GM21381 (cell line): Measurements from ENCODE around the gene RAB29.
"Not testable (repeated sequence)": the region's sequence is repeated elsewhere in the genome, so short reads cannot be mapped to it uniquely, and the experiment has no call there.

Experiments used
- ATAC-seq: cut with Tn5 transposase; IDR thresholded peaks from one replicate; pipeline ENCODE4 v1.9.1; 2021; ENCODE audit warnings: mild to moderate bottlenecking, moderate library complexity; ENCODE audit not compliant: unreplicated experiment

Gene RAB29

DNA sequence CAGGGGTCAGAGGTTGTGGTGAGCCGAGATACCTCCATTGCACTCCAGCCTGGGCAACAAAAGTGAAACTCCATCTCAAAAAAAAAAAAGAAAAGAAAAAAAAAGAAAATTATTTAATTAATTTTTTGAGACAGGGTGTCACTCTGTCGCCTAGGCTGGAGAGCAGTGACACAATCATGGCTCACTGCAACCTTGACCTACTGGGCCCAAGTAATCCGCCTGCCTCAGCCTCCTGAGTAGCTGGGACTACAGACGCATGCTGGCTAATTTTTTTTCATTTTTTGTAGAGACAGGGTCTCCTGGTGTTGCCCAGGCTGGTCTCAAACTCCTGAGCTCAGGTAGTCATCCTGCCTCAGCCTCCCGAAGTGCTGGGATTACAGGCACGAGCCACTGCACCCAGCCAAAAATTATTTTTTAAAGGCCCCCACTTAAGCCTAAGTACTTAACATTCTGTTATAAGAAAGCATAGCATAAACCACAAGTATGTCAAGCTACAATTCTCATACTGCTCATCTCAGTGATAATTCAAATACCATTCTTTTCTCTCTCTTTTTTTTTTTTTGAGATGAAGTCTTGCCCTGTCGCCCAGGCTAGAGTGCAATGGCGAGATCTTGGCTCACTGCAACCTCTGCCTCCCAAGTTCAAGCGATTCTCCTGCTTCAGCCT, 45.2 kb downstream of the RAB29 start:
- ATAC-seq, result no peak

DNA sequence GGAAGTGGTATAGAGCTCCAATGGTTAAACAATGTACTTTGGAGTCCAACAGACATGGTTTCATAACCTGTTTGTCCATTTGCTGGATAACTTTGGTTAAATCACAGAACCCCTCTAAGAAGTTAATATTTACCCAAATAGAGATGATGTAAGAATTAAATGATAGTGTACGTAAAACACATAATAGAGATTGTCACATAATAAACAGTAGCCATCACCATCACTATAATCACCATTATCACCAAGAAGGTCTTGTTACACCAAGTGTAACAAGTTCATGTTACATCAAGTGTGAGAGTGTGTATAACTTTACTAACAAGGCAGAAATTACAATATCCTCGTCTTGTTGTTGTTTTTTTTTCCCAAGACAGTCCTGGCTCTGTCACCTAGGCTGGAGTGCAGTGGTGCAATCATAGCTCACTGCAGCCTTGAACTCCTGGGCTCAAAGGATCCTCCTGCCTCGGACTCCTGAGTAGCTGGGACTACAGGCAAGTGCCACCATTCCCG, 48.6 kb downstream of the RAB29 start:
- ATAC-seq, result no peak

DNA sequence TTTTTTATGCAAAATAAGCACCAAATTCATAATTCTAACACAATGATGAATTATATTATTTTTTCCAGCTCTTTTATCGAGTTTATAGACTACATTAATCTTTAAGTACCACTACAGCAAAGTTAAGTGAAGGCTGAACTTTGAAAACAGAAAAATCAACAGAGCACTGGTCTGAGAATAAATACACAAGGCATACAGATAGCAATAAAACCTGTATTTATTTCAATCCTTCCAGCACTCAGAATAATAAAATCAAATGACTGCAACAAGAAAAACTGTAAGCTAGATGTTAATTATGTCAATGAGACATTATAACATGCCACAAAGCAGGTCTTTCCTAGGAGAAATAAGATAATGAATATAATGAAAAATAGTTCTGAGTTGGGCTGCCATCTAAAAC, 49.8 kb downstream of the RAB29 start:
- no peak for ATAC-seq

DNA sequence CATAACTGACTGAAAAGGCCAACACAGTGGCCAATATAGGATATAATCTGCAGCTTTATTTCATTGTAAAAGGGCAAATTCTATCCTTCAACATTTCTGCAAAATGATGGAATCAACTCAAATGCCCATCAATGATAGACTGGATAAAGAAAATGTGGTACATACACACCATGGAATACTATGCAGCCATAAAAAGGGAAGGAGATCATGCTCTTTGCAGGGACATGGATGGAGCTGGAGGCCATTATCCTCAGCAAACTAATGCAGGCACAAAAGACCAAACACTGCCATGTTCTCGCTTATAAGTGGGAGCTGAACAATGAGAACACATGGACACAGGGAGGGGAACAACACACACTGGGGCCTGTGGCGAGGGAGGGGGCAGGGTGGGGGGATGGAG, 54.5 kb downstream of the RAB29 start:
- ATAC-seq, result not testable (repeated sequence)

DNA sequence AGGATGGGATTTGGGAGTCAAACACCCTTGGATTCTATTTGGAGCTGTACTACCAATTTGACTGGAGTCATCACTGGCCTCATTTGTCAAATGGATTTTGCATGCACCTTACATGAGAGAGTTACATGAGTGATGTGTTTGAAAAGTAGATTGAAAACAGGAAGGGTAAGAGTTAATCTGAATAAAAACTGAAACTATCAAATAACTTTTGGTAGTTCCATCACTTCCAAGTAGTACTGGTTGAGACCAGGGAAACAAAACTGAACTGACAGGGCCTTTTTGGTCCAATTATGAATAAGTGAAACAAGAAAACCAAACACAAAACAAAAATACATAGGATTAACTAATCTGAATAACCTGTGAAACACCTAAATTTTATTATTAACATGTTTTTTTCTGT, 55.5 kb downstream of the RAB29 start:
- no peak for ATAC-seq

DNA sequence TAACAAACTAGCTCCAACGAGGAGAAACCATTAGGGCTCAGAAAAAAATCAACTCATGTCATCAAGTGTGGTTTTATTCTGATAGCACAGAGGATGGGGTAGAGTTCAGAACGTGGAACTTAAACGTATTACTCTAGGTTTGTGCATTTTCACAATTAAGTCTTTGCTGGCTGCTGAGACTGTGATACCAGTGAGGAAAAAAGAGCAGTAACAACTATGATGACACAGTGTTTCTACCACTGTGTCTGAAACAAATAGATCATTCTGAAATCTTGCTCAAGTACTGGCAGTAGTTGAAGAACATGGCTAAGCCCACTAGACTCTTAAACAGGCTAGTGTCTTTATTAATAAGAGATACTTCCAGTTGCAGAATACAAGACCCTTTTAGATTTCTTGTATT, 56.3 kb downstream of the RAB29 start:
- ATAC-seq, result no peak
